HEK293T (cell line): ENCODE measurements around the gene NFAM1.

Experiments used
- BHLHE40 ChIP-seq: fragments of 450-650 bp; IDR thresholded peaks from 2 replicates; pipeline ENCODE4 v1.6.1; 2016; ENCODE audit warnings: mild to moderate bottlenecking, moderate library complexity, borderline replicate concordance
- CTBP1 ChIP-seq: fragments of 450-650 bp; IDR thresholded peaks from 2 replicates; pipeline ENCODE4 v1.6.1; 2016; ENCODE audit warnings: borderline replicate concordance
- FOXK2 ChIP-seq: fragments of 450-650 bp; IDR thresholded peaks from 2 replicates; pipeline ENCODE4 v1.6.1; 2016; ENCODE audit warnings: mild to moderate bottlenecking
- FOXM1 ChIP-seq: fragments of 450-650 bp; IDR thresholded peaks from 2 replicates; pipeline ENCODE4 v1.6.1; 2017; ENCODE audit warnings: mild to moderate bottlenecking, borderline replicate concordance
- L3MBTL2 ChIP-seq: fragments of 450-650 bp; conservative IDR thresholded peaks from 2 replicates; pipeline ENCODE4 v1.6.1; 2016; ENCODE audit warnings: mild to moderate bottlenecking
- LEF1 ChIP-seq: fragments of 450-650 bp; IDR thresholded peaks from 2 replicates; pipeline ENCODE4 v1.6.1; 2017; ENCODE audit warnings: mild to moderate bottlenecking, borderline replicate concordance
- SP1 ChIP-seq: fragments of 450-650 bp; IDR thresholded peaks from 2 replicates; pipeline ENCODE4 v1.6.1; 2017
- SUZ12 ChIP-seq: fragments of 450-650 bp; IDR thresholded peaks from 2 replicates; pipeline ENCODE4 v1.6.1; 2016; ENCODE audit warnings: mild to moderate bottlenecking
- TARDBP ChIP-seq: fragments of 450-650 bp; IDR thresholded peaks from 2 replicates; pipeline ENCODE4 v1.6.1; 2016

GRCh38 chr22:42436404-42436803, 4.2 kb upstream of the NFAM1 start:
- TF ChIP-seq FOXK2 (no peak), SUZ12 (no peak), LEF1 (no peak), TARDBP (no peak), FOXM1 (no peak), BHLHE40 (no peak), CTBP1 (no peak), SP1 (no peak), L3MBTL2 (no peak)
